A549 (cell line): ENCODE results near the gene DPY30.

Experiments used
- CEBPB ChIP-seq, 2 experiments: fragments of >200 bp in 1 of 2; sonication (Bioruptor Twin) in 1 of 2; formaldehyde crosslinking in 1 of 2; IDR thresholded peaks; 2 replicates each; pipeline ENCODE4 v1.6.1; 2012 to 2016
- CHD4 ChIP-seq: fragments of 200-600 bp; sonication (generic); IDR thresholded peaks from 2 replicates; pipeline ENCODE4 v1.6.1; 2016; ENCODE audit warnings: antibody characterized with exemption, mild to moderate bottlenecking, borderline replicate concordance
- CTCF ChIP-seq: fragments of >200 bp; sonication (Bioruptor Twin); formaldehyde crosslinking; IDR thresholded peaks from 3 replicates; pipeline ENCODE4 v1.5.1; 2016
- ESRRA ChIP-seq: fragments of 150-350 bp; IDR thresholded peaks from 2 replicates; pipeline ENCODE4 v1.6.1; 2014; ENCODE audit warnings: mild to moderate bottlenecking, low read length, borderline replicate concordance
- FOXS1 ChIP-seq: fragments of 250-450 bp; sonication (Bioruptor Pico); IDR thresholded peaks from 2 replicates; pipeline ENCODE4 v1.5.0; 2020; ENCODE audit warnings: mild to moderate bottlenecking, moderate library complexity
- KDM5A ChIP-seq: fragments of 200-600 bp; sonication (generic); IDR thresholded peaks from 2 replicates; pipeline ENCODE4 v1.6.1; 2016; ENCODE audit warnings: antibody characterized with exemption, mild to moderate bottlenecking
- MAFK ChIP-seq: fragments of 450-650 bp; IDR thresholded peaks from 2 replicates; pipeline ENCODE4 v1.6.1; 2014; ENCODE audit not compliant: partially characterized antibody
- MAX ChIP-seq: IDR thresholded peaks from 2 replicates; pipeline ENCODE4 v1.6.1; 2012
- POLR2A ChIP-seq: IDR thresholded peaks from 2 replicates; pipeline ENCODE4 v1.6.1; 2012; ENCODE audit warnings: mild to moderate bottlenecking, low read length
- REST ChIP-seq: fragments of 200-600 bp; sonication (generic); IDR thresholded peaks from 2 replicates; pipeline ENCODE4 v1.6.1; 2016; ENCODE audit warnings: antibody characterized with exemption, mild to moderate bottlenecking, moderate library complexity
- SMC3 ChIP-seq: fragments of >200 bp; sonication (Bioruptor Twin); formaldehyde crosslinking; IDR thresholded peaks from 3 replicates; pipeline ENCODE4 v1.6.1; 2018; ENCODE audit warnings: inconsistent platforms
- TP53 ChIP-seq: fragments of 250-450 bp; sonication (Bioruptor Pico); IDR thresholded peaks from 2 replicates; pipeline ENCODE4 v1.5.0; 2021; ENCODE audit warnings: mild to moderate bottlenecking, moderate library complexity

GRCh38 chr2:32063310-32064020, 23.9 kb upstream of the DPY30 start, which contains the start of gene SPAST:
- TF ChIP-seq CTCF (peak; percentile 32), TP53 (CRISPR knock-in tag) (no peak), ESRRA (no peak), POLR2A (peak; percentile 81), SMC3 (peak; percentile 40; the same call in 2 of the 3 replicates), MAX (peak; percentile 76), REST (peak; percentile 34; the same call in 1 of the 2 replicates), KDM5A (no peak), FOXS1 (CRISPR knock-in tag) (no peak), MAFK (no peak), CEBPB (IDR thresholded peaks at IDR 0.05) (peak in 1 of 2 experiments; percentile 18; a peak in 1 of 4 replicates), CHD4 (no peak)
